ENCODE data around the gene SCAMP1.
"Not testable (repeated sequence)": the region's sequence is repeated elsewhere in the genome, so short reads cannot be mapped to it uniquely, and the experiment has no call there.

The SCAMP1 gene, protein sequence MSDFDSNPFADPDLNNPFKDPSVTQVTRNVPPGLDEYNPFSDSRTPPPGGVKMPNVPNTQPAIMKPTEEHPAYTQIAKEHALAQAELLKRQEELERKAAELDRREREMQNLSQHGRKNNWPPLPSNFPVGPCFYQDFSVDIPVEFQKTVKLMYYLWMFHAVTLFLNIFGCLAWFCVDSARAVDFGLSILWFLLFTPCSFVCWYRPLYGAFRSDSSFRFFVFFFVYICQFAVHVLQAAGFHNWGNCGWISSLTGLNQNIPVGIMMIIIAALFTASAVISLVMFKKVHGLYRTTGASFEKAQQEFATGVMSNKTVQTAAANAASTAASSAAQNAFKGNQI

DNA sequence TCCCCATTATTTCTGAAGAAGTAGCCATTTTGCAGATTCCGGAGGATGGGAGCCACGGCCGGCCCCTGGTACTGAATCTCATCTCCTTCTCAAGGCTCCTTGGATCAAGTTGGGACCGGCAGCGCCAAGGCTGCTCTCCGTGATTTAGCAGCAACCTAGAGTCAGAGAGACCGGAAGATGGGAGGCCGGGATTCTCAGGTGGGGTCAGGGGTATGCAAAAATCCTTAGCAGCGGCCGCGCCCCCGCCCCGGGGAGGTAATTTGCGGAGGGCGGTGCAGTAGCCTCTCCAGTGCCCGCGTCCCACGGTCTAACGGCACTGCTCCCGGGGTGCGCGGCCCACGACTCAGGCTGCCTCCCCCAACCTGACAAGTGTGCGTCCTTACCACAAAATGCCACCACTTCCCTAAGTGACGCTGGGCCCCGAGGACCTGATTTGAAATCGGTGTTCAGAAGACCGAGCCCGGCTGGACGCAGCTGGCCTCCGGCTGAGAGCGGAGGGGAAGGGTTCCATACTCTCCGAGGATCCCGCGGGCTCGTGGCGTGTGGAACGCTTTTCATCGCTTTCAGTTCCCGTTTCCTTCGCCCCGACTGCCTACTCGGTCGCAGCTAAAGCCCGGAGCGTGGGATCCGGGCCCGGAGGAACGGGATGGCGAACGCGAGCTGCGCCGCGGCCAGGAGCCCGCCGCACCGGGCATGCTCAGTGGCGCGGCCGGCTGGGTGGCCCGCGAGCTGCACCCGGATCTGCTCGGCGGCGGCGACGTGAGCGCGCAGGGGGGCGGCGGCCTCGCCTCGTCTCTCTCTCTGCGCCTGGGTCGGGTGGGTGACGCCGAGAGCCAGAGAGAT, at the start of gene SCAMP1:
Gene SCAMP1 (plus strand): TSS at position 787 of the 843 bp plus-strand sequence. CDS start 55 bp downstream, at position 842.
- DNase-seq, result peak; percentile 86 to 90

DNA sequence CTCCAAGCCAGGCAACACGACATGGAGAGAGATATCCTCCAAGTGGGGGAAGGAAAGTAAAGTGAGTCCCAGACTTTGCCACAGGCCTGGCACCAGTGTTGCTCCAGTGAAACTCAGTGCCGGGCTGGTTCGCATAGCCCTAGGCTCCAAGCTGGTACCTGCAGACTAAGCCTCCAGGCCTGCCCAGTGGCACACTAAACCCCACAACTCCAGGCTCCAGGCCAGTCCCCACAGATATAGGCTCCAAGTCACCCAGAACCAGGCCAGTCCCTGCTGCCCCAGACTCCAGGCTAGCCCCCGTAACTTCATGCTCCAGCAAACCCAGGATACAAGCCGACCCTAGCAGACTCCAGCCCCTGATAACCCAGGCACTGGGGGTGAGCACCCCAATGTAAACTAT, 42.9 kb upstream of the SCAMP1 start:
- DNase-seq, result no peak

DNA sequence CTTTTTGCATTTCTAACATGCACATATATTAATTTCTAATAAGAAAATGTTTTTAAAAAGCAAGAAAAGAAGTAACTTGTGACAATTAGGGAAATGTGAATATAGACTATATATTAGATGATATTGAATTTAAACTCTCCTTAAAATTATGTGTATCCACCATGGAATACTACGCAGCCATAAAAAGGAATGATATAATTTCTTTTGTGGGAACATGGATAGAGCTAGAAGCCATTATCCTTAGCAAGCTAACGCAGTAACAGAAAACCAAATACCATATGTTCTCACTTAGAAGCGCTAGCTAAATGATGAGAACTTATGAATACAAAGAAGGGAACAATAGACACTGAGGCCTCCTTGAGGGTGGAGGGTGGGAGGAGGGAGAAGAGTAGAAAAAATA, 42.1 kb upstream of the SCAMP1 start:
- DNase-seq, result no peak

DNA sequence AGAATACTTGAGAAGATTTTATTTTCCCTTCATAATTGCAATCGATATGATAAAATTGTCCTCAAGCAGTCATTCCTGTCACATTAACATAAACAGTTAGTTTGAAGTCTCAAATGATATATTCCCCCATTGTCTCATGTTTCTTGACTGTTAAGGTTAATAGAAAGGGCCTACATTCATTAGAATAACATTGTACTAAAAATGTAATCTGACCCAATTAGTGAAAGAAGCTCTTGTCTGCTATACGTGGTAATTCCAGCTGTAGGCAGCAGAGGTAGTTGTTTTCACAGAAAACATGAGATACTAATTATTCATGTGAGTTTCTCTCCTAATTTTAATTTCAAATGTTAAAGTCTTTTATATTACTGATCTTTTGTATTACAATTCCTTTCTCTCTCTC, 40.0 kb upstream of the SCAMP1 start:
- DNase-seq, result peak; percentile 59 to 86

DNA sequence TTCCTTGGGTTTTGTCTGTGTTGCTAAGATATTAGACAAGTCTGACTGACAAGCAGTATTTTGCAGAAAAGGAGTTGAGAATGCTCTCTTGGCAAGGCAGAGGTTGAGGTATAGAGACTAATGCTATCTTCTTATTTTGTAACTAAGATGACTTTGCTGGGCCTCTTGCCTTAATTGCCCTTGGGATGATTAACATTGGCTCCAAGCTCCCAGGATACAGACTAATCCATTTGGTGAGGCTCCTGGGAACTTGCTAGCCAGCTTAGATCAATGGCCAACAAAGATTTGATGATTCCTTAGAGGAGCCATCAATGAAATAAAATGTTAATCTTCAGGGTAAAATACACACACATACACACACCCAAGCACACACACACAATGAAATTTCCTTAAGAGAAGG, 37.2 kb upstream of the SCAMP1 start:
- no peak for DNase-seq

DNA sequence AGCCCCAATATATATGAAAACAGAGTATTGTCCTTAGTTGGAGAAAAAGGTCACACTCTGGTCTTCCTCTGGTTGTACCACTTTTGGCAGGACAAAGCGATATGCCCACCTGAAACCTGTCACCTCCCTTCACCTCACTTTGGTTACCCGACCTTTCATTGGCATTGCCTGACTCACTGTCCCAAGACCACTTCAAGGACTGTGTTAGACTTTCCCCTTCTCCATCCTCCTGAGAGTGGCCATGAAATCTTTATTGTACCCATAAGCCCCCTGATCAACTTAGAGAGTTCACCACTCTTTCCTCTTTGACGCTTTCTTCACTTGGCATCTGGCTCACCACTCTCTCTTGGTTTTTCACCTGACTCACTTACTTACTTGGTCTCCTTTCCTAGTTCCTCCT, 33.5 kb upstream of the SCAMP1 start:
- no peak for DNase-seq

DNA sequence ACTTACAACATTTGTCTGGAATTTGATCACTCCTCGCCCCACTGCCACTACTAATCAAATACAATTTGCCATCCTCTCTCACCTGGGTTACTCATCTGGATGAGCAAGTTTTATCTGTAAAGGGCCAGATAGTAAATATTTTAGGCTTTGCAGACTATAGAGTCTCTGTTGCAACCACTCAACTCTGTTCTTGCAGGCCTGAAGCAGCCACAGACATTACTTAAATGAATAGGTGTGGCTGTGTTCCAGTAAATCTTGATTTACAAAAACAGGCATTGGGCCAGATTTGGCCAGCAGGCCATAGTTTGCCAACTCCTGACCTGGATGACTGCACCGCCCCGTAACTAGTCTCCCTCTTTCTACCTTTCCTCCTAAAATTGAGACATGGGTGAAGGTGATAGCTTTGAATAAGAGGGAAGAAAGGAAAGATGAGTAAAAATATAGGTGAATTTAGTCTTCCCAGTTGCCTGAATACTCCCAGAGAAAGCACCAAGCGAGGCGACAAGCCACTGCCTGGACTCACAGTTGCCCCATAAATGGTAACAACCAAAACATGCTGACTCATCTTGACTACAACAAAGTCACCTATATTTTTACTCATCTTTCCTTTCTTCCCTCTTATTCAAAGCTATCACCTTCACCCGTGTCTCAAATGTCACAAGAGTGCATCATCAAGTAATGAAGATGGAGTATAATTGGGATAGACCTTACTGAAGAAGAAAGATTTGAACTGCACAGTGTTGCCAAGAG, 32.5 kb upstream of the SCAMP1 start:
- DNase-seq, result no peak

DNA sequence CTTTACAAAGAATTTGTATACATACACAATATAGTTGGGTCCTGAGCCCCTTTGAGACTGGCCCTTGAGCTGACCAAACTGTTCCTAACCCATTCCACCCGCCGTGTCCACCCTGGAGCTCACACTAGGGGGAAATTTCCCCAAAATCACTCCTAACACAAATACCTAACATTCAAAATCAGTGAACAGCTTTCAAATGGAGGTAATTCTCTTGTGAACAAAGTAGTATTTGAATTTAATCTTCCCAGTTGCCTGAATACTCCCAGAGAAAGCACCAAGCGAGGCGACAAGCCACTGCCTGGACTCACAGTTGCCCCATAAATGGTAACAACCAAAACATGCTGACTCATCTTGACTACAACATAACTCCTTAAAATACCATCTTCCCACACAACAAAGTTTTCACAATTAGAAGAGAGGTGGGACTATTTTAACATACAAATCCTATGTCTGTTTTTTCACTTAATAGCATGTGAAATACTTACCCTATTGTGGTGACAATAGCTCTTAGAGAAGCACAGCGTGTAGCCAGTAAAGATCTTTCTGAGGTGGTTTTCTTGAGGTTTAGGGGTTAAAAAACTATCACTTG, 31.7 kb upstream of the SCAMP1 start:
- DNase-seq, result no peak

DNA sequence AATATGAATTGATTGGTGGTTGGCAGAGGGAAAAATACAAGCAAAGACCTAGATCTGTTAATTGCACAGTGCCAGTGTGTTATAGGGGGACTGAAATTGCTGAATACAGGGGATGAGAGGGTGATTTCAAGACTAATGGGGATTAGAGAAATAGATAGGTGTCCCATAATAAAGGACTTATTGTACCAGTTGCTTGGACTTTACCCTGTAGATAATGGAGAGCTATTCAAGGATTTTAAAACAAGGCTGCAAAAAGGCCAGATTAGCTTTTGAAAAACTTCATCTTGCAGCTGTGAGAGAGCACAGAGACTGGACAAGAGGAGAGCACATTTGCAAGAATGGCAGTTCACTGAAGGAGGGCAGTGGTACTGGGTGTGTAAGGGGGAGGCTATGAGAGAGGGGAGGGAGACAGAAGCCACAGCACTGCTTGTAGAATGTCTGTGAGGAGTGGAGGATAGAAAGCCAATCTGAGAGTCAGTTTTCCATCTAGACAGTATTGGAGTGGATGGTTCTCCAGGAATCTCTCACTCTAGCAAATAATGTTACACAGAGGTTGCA, 28.8 kb upstream of the SCAMP1 start:
- no peak for DNase-seq

DNA sequence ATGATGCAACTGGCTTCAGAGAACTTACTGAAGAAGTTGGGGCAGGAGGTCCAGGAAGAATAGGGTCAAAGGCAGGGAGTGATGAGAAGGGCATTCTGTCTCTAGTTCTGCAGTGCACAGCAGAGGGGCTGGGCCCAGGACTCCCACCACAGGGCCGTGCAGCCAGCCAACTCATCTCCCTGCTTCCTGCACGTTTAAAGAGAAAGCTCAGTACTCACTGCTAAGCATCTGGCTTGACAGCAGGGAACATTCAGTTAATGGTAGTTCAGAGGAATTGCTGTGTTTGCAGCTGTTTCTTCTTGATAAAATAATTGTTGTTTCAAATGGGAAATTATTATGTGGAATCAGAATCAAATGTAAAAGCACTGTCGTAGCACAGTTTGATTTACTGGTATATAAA, 25.6 kb upstream of the SCAMP1 start:
- no peak for DNase-seq

DNA sequence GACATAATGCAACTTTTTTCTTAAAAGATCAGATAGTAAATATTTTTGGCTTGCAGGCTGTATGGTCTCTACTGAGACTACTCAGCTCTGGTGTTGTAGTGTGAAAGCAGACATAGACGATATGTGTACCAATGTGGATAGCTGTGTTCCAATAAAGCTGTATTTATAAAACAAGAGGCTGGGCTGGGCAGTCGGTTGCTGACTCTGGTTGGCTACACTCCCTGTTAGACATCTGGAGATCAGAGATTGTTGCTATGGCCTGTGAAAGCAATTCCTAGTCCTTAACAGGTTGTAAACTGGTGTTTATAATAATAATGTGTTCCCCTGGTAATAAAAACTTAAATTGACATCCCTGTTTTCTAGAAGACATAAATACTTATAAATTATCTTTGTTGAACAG, 24.4 kb upstream of the SCAMP1 start:
- no peak for DNase-seq

DNA sequence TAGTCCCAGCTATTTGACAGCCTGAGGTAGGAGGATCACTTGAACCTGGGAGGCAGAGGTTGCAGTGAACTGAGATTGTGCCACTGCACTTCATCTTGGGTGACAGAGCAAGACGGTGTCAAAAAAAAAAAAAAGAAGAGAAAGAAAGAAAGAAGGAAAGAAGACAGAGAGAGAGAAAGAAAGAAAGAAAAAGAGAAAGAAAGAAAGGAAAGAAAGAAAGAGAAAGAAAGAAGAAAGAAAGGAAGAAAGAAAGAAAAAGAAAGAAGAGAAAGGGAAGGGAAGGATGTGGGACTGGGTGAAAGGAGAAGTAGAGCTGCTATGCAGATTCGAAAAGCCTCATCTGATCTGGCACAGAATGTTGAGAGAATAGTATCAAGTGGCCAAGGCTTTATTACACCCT, 23.7 kb upstream of the SCAMP1 start:
- no peak for DNase-seq

DNA sequence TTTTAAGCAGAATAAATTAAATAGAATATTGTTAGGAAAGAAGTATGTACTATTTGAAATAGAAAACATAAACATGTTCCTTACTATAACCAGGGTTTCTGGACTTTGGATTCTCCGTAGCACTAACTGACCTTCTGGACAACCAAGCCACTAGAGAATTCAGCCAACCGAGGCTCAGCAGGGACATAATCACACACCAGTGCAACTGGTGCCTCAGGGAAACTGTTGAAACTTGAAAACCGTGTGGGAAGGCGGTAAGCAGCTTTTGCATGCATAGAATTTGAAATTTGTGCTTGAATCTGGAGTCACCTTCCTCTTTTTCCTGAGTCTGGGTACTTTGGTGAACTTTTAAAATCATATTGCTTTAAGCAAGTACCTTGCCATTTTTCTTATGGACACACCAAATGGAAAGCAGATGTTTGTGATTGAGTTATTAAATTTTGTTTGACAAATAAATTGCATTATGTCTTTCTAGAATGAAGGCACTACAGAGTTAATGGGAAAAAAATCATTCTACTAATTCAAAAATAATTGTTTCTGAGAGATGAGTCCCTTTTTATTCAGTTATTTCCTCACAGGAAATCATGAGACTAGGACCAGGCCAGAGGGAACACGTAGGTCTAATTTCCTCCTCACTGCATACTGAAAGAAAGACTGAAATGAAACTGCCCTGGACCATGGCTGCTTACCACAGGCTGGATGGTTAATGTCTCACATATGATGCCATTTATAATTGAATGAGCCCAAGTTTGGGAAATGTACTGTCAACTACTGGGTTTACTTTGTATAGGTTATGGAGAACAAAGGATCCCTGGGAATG, 20.6 kb upstream of the SCAMP1 start:
- peak in 1 of 2 experiments; percentile 24 for DNase-seq

DNA sequence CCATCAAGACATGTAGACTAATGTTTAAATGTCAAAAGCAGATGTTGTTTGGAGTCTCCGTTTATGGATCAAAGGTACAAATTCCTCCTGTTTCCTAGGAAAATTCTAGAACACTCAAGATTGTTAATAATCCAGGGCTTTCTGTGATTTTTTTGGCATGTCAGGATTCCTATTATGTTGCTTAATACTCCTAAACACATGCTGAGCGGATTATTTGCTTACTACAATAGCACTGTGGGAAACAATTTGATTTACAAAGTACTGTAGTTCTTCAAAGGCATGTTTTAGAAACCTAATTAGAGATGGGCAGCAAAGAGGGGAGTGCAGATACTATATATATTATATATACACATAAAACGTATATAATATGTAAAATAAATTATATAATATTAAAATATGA, 19.0 kb upstream of the SCAMP1 start:
- DNase-seq, result no peak

DNA sequence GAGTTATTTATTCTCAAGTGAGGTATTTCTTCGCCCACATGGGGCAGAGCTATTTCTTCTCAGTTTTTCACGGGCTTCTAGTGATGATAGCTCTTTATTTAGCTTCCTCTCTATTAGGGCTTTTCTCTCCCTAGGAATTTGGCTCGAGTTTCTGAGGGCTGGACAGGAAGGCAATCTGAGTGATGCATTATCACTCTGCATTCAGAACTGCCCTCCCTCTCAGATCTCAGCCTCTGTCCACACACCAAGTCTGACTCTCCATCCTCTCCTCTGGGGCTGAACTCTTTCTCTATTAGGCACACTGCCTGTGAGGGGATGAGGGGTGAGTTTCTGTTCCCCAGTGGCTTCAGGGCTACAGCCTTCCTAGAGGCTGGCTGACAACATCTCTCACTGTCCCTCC, 14.9 kb upstream of the SCAMP1 start:
- DNase-seq, result no peak

DNA sequence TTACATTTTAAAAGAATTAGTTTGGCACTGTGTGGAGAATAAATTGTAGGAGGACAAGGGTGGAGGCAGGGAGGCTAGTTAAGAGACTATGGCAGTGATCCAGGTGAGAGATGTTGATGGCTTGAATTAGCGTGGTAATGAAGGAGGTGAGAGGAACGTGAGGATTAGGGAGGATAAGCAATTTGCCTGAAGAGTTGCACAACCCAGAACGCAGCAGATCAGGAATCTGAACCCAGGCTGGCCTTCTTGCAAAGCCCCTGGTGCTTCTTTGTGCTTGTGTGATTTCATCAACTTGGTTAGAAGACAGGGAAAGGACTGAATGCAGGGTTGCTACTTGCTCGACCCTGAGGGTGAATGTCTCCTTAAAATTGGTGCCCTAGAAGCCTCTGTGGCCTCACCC, 6.9 kb upstream of the SCAMP1 start:
- DNase-seq, result no peak

DNA sequence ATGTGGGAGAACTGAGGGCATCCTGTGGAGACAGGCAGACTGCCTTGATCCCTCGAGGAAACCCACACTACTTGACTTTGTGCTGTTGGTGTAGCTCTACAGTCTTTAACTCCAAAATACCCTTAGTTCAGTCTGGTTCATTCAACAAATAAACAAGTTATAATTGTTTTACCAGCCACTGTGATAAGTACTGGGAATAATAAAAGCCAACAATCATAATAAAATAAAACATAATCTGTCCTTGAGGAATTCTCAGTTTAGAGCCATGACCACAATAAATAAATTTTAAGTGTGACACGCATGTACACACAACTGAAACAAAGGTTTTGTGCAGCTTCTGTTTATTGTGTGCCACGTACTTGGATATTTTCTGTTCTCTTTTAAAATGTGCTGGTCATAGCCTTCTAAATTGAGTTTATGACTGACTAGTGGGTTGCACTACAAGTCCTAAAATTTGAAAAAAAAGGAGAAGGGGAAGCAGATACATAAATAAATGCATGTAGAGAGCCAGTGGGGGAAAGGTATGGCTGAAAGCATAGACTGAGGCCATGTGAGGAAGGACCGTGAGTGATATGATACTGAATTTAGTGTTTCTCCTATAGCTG, 6.2 kb upstream of the SCAMP1 start:
- no peak for DNase-seq

DNA sequence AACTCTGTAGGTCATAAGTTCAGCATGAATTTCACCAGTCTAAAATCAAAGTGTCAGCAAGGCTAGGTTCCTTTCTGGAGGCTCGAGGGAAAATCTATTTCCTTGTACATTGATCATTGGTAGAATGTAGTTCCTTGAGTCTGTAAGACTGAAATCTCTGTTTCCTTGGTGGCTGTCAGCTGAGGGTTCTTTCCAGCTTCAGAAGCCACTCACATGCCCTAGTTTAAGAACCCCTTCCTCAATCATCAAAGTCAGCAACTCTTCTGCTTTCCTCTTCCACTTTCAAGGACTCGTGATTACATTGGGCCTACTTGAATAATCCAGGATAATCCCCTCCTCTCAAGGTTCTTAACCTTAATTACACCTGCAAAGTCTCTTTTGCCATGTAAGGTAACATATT, 4.9 kb upstream of the SCAMP1 start:
- DNase-seq, result no peak

DNA sequence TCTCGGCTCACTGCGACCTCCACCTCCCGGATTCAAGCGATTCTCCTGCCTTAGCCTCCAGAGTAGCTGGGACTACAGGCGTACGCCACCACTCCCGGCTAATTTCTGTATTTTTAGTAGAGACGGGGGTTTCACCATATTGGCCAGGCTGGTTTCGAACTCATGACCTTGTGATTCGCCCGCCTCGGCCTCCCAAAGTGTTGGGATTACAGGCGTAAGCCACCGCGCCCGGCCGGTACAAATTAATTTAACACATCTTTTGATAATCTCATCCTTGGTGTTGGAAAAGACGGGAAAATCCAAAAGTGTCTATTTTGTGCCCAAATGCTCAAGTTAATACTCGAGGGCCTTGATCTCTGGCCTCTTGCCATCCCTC, 974 bp upstream of the SCAMP1 start:
- DNase-seq, result not testable (repeated sequence)

DNA sequence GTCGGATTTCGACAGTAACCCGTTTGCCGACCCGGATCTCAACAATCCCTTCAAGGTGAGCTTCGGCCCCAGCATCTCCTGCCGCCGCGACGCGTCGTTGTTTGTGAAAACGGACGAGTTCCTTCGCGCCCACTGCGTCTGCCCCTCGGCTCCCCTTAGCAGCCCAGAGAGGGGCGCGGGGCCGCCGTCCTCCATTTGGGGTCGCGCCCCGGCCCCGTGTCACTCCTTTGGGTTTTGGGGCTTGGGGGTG, 182 bp downstream of the SCAMP1 start:
- DNase-seq, result no peak

DNA sequence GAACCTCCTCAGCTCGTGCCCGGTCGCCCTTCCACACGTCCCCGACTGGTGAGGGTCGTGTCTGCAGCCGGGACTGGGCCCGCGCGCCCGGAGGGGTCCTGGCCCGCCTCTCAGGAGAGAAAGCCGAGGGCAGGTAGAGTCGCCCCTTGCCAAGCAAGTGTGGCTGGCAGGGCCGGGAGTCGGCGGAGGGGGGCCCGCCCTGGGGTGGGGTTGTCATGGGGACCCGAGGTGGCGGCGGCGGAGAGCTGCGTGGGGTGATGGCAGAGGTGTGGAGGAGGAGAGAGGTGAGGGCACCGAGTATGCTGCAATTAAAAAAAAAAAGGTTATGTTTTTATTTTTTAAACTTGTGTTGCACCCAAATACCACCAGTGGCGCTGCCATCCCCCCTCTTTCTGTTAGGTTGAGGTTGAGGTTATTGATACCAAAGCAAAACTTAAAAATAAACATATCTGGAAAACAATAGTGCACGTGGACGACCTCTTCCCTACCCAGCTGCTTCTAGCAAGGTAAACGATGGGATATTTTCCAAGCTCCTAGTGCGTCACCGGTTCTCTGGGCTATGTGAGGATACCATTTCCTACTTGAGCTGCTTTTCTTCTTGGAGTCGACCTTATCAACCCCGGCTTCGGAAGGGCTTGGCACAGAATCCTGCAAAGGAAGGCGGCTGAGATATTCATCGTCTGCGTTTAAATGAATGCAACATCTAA, 660 bp downstream of the SCAMP1 start:
- DNase-seq, result peak; percentile 51 to 65

All from Kasumi-1 (cell line).